Cardiac muscle cell (in vitro differentiated cells and primary cell): Measurements from ENCODE around the gene VPS16. TPM values are rescaled to one million over a fixed set of nuclear protein-coding genes. Genes with fewer than 3 reads are reported as not detected.

Source experiments
- DNase-seq, 2 donors: peaks; one replicate each; pipeline versions ENCODE4 v3.0.0 to v3.0.0-alpha.2; 2010 to 2017; ENCODE audit warnings: low read depth in 1 of 2, low spot score in 1 of 2
- H3K27ac ChIP-seq: fragments of 200-600 bp; sonication (generic); 2 replicates; pipeline ENCODE4 v1.5.1; 2016
- H3K27me3 ChIP-seq: fragments of 200-600 bp; sonication (generic); 2 replicates; pipeline ENCODE4 v1.6.0; 2016; ENCODE audit warnings: control low read depth
- H3K36me3 ChIP-seq: fragments of 200-600 bp; sonication (generic); 2 replicates; pipeline ENCODE4 v1.5.1; 2016; ENCODE audit warnings: control low read depth
- H3K4me1 ChIP-seq: fragments of 200-600 bp; sonication (generic); 2 replicates; pipeline ENCODE4 v1.8.1; 2017; ENCODE audit warnings: low read depth, mild to moderate bottlenecking, mixed run types
- H3K4me3 ChIP-seq: fragments of 200-600 bp; sonication (generic); 2 replicates; pipeline ENCODE4 v1.5.1; 2016; ENCODE audit warnings: mild to moderate bottlenecking
- H3K9me3 ChIP-seq: fragments of 200-600 bp; sonication (generic); 2 replicates; pipeline ENCODE4 v1.5.1; 2017; ENCODE audit warnings: low read depth, mild to moderate bottlenecking, control low read depth
- CTCF ChIP-seq: IDR thresholded peaks from 2 replicates; pipeline ENCODE4 v1.5.1; 2012; ENCODE audit warnings: low read depth, mild to moderate bottlenecking, low read length
- polyA plus RNA-seq: library from polyadenylated mRNA; unstranded; fragments of >200 nt; fragmentation: Nextera tagmentation; extraction: Ambion mirVana; gene quantifications from 2 replicates; pipeline ENCODE4 v1.2.1, GENCODE V29; 2016
- total RNA-seq: library from RNA; depleted of rRNA; stranded (reverse); fragments of >200 nt; gene quantifications from 2 replicates; pipeline ENCODE4 v1.2.3, GENCODE V29; 2016

VPS16 gene
- total and polyA plus RNA-seq, 2 experiments from 2014 or later = 44.5 to 49.1 TPM

- peaks cover 6% of the 10 kb centered on the region for H3K27me3 ChIP-seq
- H3K27ac ChIP-seq = no peak overlapping the region
- no peak overlapping the region for H3K4me3 ChIP-seq
- H3K36me3 ChIP-seq = peaks cover 6% of the 10 kb centered on the region
- peaks cover 3% of the 10 kb centered on the region for H3K4me1 ChIP-seq
- TF ChIP-seq CTCF = no peak
- no peak for DNase-seq
- no peaks in the 10 kb centered on the region for H3K9me3 ChIP-seq
These were observed 44.4 kb upstream of the VPS16 start for GRCh38 chr20:2796011-2796660.

- Histone ChIP-seq H3K4me1 (peaks cover 3% of the 10 kb centered on the region), H3K27me3 (peaks cover 18% of the 10 kb centered on the region), H3K27ac (no peak overlapping the region), H3K4me3 (no peak overlapping the region), H3K9me3 (no peaks in the 10 kb centered on the region), H3K36me3 (peaks cover 6% of the 10 kb centered on the region)
- TF ChIP-seq CTCF = no peak
- DNase-seq = no peak
These were observed 43.2 kb upstream of the VPS16 start for GRCh38 chr20:2797136-2797983.

GRCh38 chr20:2798095-2798805 lies 42.3 kb upstream of the VPS16 start:
- TF ChIP-seq CTCF = no peak
- peaks cover 6% of the 10 kb centered on the region for H3K36me3 ChIP-seq
- H3K27ac ChIP-seq = no peak overlapping the region
- no peaks in the 10 kb centered on the region for H3K9me3 ChIP-seq
- no peak for DNase-seq
- peaks cover 27% of the 10 kb centered on the region for H3K27me3 ChIP-seq
- H3K4me1 ChIP-seq = peaks cover 3% of the 10 kb centered on the region
- H3K4me3 ChIP-seq = no peak overlapping the region

- H3K27ac ChIP-seq = no peak overlapping the region
- H3K4me3 ChIP-seq = no peak overlapping the region
- peaks cover 32% of the 10 kb centered on the region for H3K27me3 ChIP-seq
- DNase-seq = peak in 1 of 2 donors; percentile 27
- no peaks in the 10 kb centered on the region for H3K9me3 ChIP-seq
- TF ChIP-seq CTCF = no peak
- peaks cover 6% of the 10 kb centered on the region for H3K36me3 ChIP-seq
- H3K4me1 ChIP-seq = peaks cover 3% of the 10 kb centered on the region
These were observed 41.7 kb upstream of the VPS16 start for GRCh38 chr20:2798814-2799213.

- DNase-seq = no peak
- Histone ChIP-seq H3K9me3 (no peaks in the 10 kb centered on the region), H3K4me3 (peak overlapping the region; percentile 77)
These were observed 41.3 kb upstream of the VPS16 start for GRCh38 chr20:2799271-2799670.

More at GRCh38 chr20:2799271-2799670, 41.3 kb upstream of the VPS16 start:
- Histone ChIP-seq H3K27ac (no peak overlapping the region), H3K36me3 (peaks cover 6% of the 10 kb centered on the region), H3K27me3 (peaks cover 37% of the 10 kb centered on the region), H3K4me1 (peaks cover 3% of the 10 kb centered on the region)
- TF ChIP-seq CTCF = no peak
